Endothelial cell of umbilical vein (primary cell): Measurements from ENCODE around the gene MYO16. TPM values are rescaled to one million over a fixed set of nuclear protein-coding genes. Genes with fewer than 3 reads are reported as not detected.

Source experiments
- BruUV-seq: library from RNA; stranded (reverse); fragments of 400-500 nt; replicated peaks from 2 replicates; lab custom pipeline; 2021; lab: Mats Ljungman, UMichigan
- CTCF ChIA-PET: fragments of 300-600, 350-600 bp; sonication (Branson Sonifier 250); formaldehyde crosslinking; loops from one replicate; lab custom pipeline; 2021; ENCODE audit warnings: antibody characterized with exemption, inconsistent platforms; lab: Charles Lee
- POLR2A ChIA-PET: fragments of 300-600, 350-600 bp; sonication (Branson Sonifier 250); formaldehyde crosslinking; loops from one replicate; lab custom pipeline; 2021; ENCODE audit warnings: antibody characterized with exemption, inconsistent platforms; lab: Charles Lee
- DNase-seq: peaks from one replicate; pipeline ENCODE4 v3.0.0-alpha.2; 2011; ENCODE audit warnings: low read depth, low spot score
- FAIRE-seq: peaks from 2 replicates; lab custom pipeline; 2011; peaks lifted over from hg19 to GRCh38; lab: Jason Lieb, UNC
- H2AFZ ChIP-seq: 2 replicates; pipeline ENCODE4 v1.6.0; 2012; ENCODE audit warnings: low read depth, low read length, control low read depth, inconsistent platforms
- H3K27ac ChIP-seq: 2 replicates; pipeline ENCODE4 v1.5.1; 2011; ENCODE audit warnings: low read depth, mild to moderate bottlenecking, control low read depth, low read length, moderate library complexity; ENCODE audit not compliant: insufficient read depth
- H3K27me3 ChIP-seq, 2 experiments: 2 replicates each; pipeline versions ENCODE4 v1.6.0 to v1.6.1; 2011; ENCODE audit warnings: low read length in 2 of 2, mixed read lengths in 1 of 2; ENCODE audit not compliant: control insufficient read depth in 2 of 2, insufficient read depth in 2 of 2
- H3K36me3 ChIP-seq, 2 experiments: 2 replicates in 1 of 2; 3 replicates in 1 of 2; pipeline ENCODE4 v1.5.1; 2011; ENCODE audit warnings: low read length in 2 of 2, mild to moderate bottlenecking in 1 of 2, moderate library complexity in 1 of 2; ENCODE audit not compliant: control insufficient read depth in 2 of 2, insufficient read depth in 2 of 2; ENCODE audit errors: extremely low read depth in 1 of 2
- H3K4me1 ChIP-seq: 3 replicates; pipeline ENCODE4 v1.5.1; 2011; ENCODE audit warnings: mild to moderate bottlenecking, low read length; ENCODE audit not compliant: control insufficient read depth, insufficient read depth; ENCODE audit errors: extremely low read depth
- H3K4me2 ChIP-seq: 2 replicates; pipeline ENCODE4 v1.6.1; 2011; ENCODE audit warnings: low read length, control low read depth, mixed read lengths; ENCODE audit not compliant: insufficient read depth
- H3K4me3 ChIP-seq, 3 experiments: fragments of 200-600 bp in 1 of 3; sonication (generic), shearing (Covaris generic) in 1 of 3; replicated peaks in 1 of 3; 2 replicates each; pipeline ENCODE4 v1.5.1; 2011 to 2016; ENCODE audit warnings: control low read depth in 3 of 3, low read length in 3 of 3, mild to moderate bottlenecking in 2 of 3, inconsistent platforms in 1 of 3, low read depth in 1 of 3, moderate library complexity in 1 of 3; ENCODE audit not compliant: insufficient read depth in 1 of 3
- H3K79me2 ChIP-seq: 2 replicates; pipeline ENCODE4 v1.6.0; 2012; ENCODE audit warnings: low read length, inconsistent platforms; ENCODE audit not compliant: control insufficient read depth, insufficient read depth
- H3K9ac ChIP-seq: replicated peaks from 2 replicates; pipeline ENCODE3; 2011; ENCODE audit warnings: low read length, control low read depth; ENCODE audit not compliant: insufficient read depth; ENCODE audit errors: extremely low read depth
- H3K9me1 ChIP-seq: replicated peaks from 3 replicates; pipeline ENCODE4 v1.6.0; 2011; ENCODE audit warnings: mild to moderate bottlenecking, low read length; ENCODE audit not compliant: control insufficient read depth, insufficient read depth; ENCODE audit errors: extremely low read depth
- H3K9me3 ChIP-seq: replicated peaks from 2 replicates; pipeline ENCODE4 v1.5.1; 2012; ENCODE audit warnings: low read length, inconsistent platforms; ENCODE audit not compliant: control insufficient read depth, insufficient read depth
- H4K20me1 ChIP-seq: replicated peaks from 2 replicates; pipeline ENCODE3; 2011; ENCODE audit warnings: mild to moderate bottlenecking, low read length; ENCODE audit not compliant: control insufficient read depth, insufficient read depth; ENCODE audit errors: extremely low read depth
- FOS ChIP-seq: IDR thresholded peaks from 2 replicates; pipeline ENCODE4 v1.6.1; 2011; ENCODE audit warnings: mild to moderate bottlenecking, low read length, moderate library complexity, borderline replicate concordance; ENCODE audit not compliant: insufficient read depth
- GATA2 ChIP-seq: IDR thresholded peaks from 2 replicates; pipeline ENCODE4 v1.7.0; 2011; ENCODE audit warnings: low read depth, mild to moderate bottlenecking, moderate library complexity, mixed read lengths, low read length; ENCODE audit not compliant: insufficient read length, insufficient read depth
- JUN ChIP-seq: IDR thresholded peaks from 2 replicates; pipeline ENCODE4 v1.6.1; 2011; ENCODE audit warnings: borderline replicate concordance, low read depth; ENCODE audit not compliant: insufficient read length, insufficient read depth
- MAX ChIP-seq: IDR thresholded peaks from 2 replicates; pipeline ENCODE4 v1.6.1; 2011; ENCODE audit not compliant: insufficient read depth, insufficient read length
- POLR2A ChIP-seq: IDR thresholded peaks from 2 replicates; pipeline ENCODE4 v1.6.1; 2012; ENCODE audit warnings: low read depth, mild to moderate bottlenecking, control low read depth, low read length
- dilution Hi-C: fragments of 300-500 bp; cut with MboI; formaldehyde crosslinking; loops from one replicate; pipeline ENCODE4 v1.15.0; 2019; ENCODE audit warnings: low sequenced_read_pairs; ENCODE audit not compliant: extremely low pct_ligation_motif_present
- intact Hi-C: fragments of 100-400 bp; cut with micrococcal nuclease; formaldehyde crosslinking; loops from one replicate; pipeline ENCODE4 v1.10.0; 2022
- polyA plus RNA-seq, 4 experiments: library from polyadenylated mRNA; depleted of rRNA in 3 of 4; stranded (reverse) in 3 of 4; unstranded in 1 of 4; fragments of >200 nt; gene quantifications; 2 replicates each; pipeline versions ENCODE4 v1.2.1 to v1.2.3, GENCODE V29; 2011 to 2012; ENCODE audit warnings: missing spikeins in 1 of 4
- total RNA-seq: library from RNA; stranded (reverse); gene quantifications from 2 replicates; pipeline ENCODE4 v1.2.3, GENCODE V29; 2021

MYO16 gene
- total and polyA plus RNA-seq, 2 donors (not counting 3 experiments of a cell fraction or from before 2014, with no cell fraction given) = 0.03 to 0.04 TPM

- Histone ChIP-seq H3K9me1 (no peaks in the 10 kb centered on the region), H3K9ac (no peak overlapping the region), H3K79me2 (no peaks in the 10 kb centered on the region), H3K27me3 (no peaks in the 10 kb centered on the region), H3K36me3 (no peaks in the 10 kb centered on the region), H4K20me1 (no peaks in the 10 kb centered on the region), H2AFZ (no peak overlapping the region), H3K4me1 (peaks cover 8% of the 10 kb centered on the region), H3K4me2 (no peak overlapping the region), H3K9me3 (no peaks in the 10 kb centered on the region), H3K27ac (no peak overlapping the region), H3K4me3 (no peak overlapping the region)
- FAIRE-seq (no peak), DNase-seq (no peak)
- CTCF ChIA-PET = interaction anchor here (0.9 to 2.5 kb wide), 3 partner anchors 40 to 1633 kb away, joined by 3 to 12 read pairs (median 11); no protein-coding TSS in a partner anchor
- no TSS peak for BruUV-seq
- TF ChIP-seq MAX (no peak), GATA2 (no peak)
- dilution Hi-C loops (no loop called here), intact Hi-C loops (loop anchor here (10.0 kb wide), 1 partner anchor 631 kb away; no protein-coding TSS in a partner anchor)
- POLR2A ChIA-PET = no interaction called here
These were observed 326.3 kb downstream of the MYO16 start for GRCh38 chr13:108955741-108956140.

- H3K9ac ChIP-seq = no peak overlapping the region
- no peaks in the 10 kb centered on the region for H3K79me2 ChIP-seq
- no peak overlapping the region for H3K4me3 ChIP-seq
- FAIRE-seq (peak; percentile 74), DNase-seq (peak; percentile 68)
- H2AFZ ChIP-seq = peak overlapping the region; percentile 52
- dilution Hi-C loops = no loop called here
- peaks cover 8% of the 10 kb centered on the region for H3K4me1 ChIP-seq
- H3K36me3 ChIP-seq = no peaks in the 10 kb centered on the region
- no peaks in the 10 kb centered on the region for H4K20me1 ChIP-seq
- ChIA-PET CTCF (interaction anchor here (1.1 to 2.5 kb wide), 2 partner anchors 42 to 62 kb away, joined by 3 to 11 read pairs (median 7); no protein-coding TSS in a partner anchor), POLR2A (no interaction called here)
- H3K27ac ChIP-seq = no peak overlapping the region
- no peaks in the 10 kb centered on the region for H3K9me3 ChIP-seq
- TF ChIP-seq FOS (peak; percentile 60), POLR2A (no peak), JUN (peak; percentile 51)
- intact Hi-C loops = loop anchor here (1.0 to 10.0 kb wide), 2 partner anchors 42 to 633 kb away; no protein-coding TSS in a partner anchor
- no peaks in the 10 kb centered on the region for H3K9me1 ChIP-seq
- peak overlapping the region; percentile 6 for H3K4me2 ChIP-seq
- H3K27me3 ChIP-seq = no peaks in the 10 kb centered on the region
- BruUV-seq = no TSS peak
These were observed 328.1 kb downstream of the MYO16 start for GRCh38 chr13:108957369-108958012.
